ENCODE results near the gene REV3L. TPM values are rescaled to one million over a fixed set of nuclear protein-coding genes. Genes with fewer than 3 reads are reported as not detected.

REV3L gene
- total and polyA plus RNA-seq, 4 donors, result 8.8 to 91.4 (median 19.8) TPM

GRCh38 chr6:111523484-111524167 lies 40.6 kb upstream of the REV3L start:
- no peaks in the 10 kb centered on the region for H3K9me3 ChIP-seq (ENCODE audit: control insufficient read depth in 4 of 4, insufficient read depth in 3 of 4, low read length in 3 of 4)
- DNase-seq (no peak), ATAC-seq (ENCODE audit: insufficient read depth, low FRiP score) (no peak)
- no peak overlapping the region for H3K27ac ChIP-seq (ENCODE audit: low read depth in 1 of 2, low read length in 1 of 2)
- no peaks in the 10 kb centered on the region for H3K27me3 ChIP-seq (ENCODE audit: control insufficient read depth in 3 of 3, insufficient read depth in 3 of 3, low read length in 2 of 3)
- H3K9ac ChIP-seq (ENCODE audit: insufficient read depth in 1 of 2, low read length in 2 of 2), result no peak overlapping the region
- no peak for TF ChIP-seq CTCF (IDR thresholded peaks at IDR 0.05; ENCODE audit: control extremely low read depth, extremely low read depth)
- 84% methylated on average over 2 of the region's 2 CpGs for WGBS, 2 donors
- peaks cover 0 to 12% (median 6%) of the 10 kb centered on the region in 5 donors for H3K4me1 ChIP-seq (ENCODE audit: control insufficient read depth in 5 of 5, insufficient read depth in 5 of 5, low read length in 5 of 5)
- H3K4me3 ChIP-seq, result no peak overlapping the region
- peaks cover 0 to 3% (median 0%) of the 10 kb centered on the region in 4 donors for H3K36me3 ChIP-seq (ENCODE audit: control insufficient read depth in 4 of 4, insufficient read depth in 4 of 4, low read length in 4 of 4)

- no peak overlapping the region for H3K4me3 ChIP-seq
- peaks cover 0 to 3% (median 0%) of the 10 kb centered on the region in 4 donors for H3K36me3 ChIP-seq (ENCODE audit: control insufficient read depth in 4 of 4, insufficient read depth in 4 of 4, low read length in 4 of 4)
- 49 to 67% methylated on average over 4 of the region's 4 CpGs for WGBS, 2 donors
- no peak overlapping the region for H3K27ac ChIP-seq (ENCODE audit: low read depth in 1 of 2, low read length in 1 of 2)
- H3K4me1 ChIP-seq (ENCODE audit: control insufficient read depth in 5 of 5, insufficient read depth in 5 of 5, low read length in 5 of 5), result peaks cover 0 to 12% (median 6%) of the 10 kb centered on the region in 5 donors
- no peaks in the 10 kb centered on the region for H3K27me3 ChIP-seq (ENCODE audit: control insufficient read depth in 3 of 3, insufficient read depth in 3 of 3, low read length in 2 of 3)
- DNase-seq, result no peak
- TF ChIP-seq CTCF (IDR thresholded peaks at IDR 0.05; ENCODE audit: control extremely low read depth, extremely low read depth), result no peak
- H3K9me3 ChIP-seq (ENCODE audit: control insufficient read depth in 4 of 4, insufficient read depth in 3 of 4, low read length in 3 of 4), result no peaks in the 10 kb centered on the region
- H3K9ac ChIP-seq (ENCODE audit: insufficient read depth in 1 of 2, low read length in 2 of 2), result no peak overlapping the region
- no peak for ATAC-seq (ENCODE audit: insufficient read depth, low FRiP score)
Observed at GRCh38 chr6:111522393-111523020, 39.5 kb upstream of the REV3L start.

DNA sequence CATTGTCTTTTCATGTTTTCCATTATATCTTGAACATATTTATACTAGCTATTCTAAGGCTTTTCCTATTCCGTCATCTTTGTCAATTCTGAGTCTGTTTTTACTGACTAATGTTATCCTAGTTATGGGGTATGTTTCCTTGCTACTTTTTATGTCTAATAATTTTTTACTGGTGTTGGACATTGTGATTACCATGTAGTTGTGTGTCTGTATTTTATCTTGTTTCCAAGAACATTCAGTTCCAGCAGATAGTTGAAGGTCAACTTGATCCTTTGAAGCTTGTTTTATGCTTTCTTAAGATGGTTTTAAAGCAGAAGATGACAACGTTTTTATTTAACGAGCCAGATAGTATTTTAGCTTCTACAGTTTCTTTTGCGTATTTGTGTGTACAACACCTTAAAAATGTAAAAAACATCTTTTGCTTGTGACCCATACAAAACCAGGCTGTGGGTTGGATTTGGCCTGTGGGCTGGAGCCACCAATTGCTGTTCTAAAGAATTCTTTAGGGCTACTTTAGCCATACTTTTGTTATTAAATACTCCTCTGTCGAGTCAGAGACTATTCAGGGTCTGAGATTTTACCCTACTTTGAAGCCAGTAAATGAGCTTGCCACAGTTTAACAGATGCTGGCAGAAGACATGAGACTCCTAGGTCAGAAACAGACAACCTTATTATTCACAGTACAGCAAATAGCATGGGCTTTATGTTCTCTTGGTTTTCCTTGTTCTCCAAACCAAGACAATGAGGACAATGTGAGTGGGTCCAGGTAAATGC lies 38.7 kb upstream of the REV3L start:
- H3K9me3 ChIP-seq (ENCODE audit: control insufficient read depth in 4 of 4, insufficient read depth in 3 of 4, low read length in 3 of 4), result no peaks in the 10 kb centered on the region
- 94 to 95% methylated on average over 5 of the region's 5 CpGs for WGBS, 2 donors
- peaks cover 0 to 12% (median 6%) of the 10 kb centered on the region in 5 donors for H3K4me1 ChIP-seq (ENCODE audit: control insufficient read depth in 5 of 5, insufficient read depth in 5 of 5, low read length in 5 of 5)
- peaks cover 0 to 3% (median 0%) of the 10 kb centered on the region in 4 donors for H3K36me3 ChIP-seq (ENCODE audit: control insufficient read depth in 4 of 4, insufficient read depth in 4 of 4, low read length in 4 of 4)
- DNase-seq (no peak), ATAC-seq (ENCODE audit: insufficient read depth, low FRiP score) (no peak)
- H3K27ac ChIP-seq (ENCODE audit: low read depth in 1 of 2, low read length in 1 of 2), result peak overlapping the region in 1 of 2 donors; percentile 9
- H3K4me3 ChIP-seq, result no peak overlapping the region
- H3K9ac ChIP-seq (ENCODE audit: insufficient read depth in 1 of 2, low read length in 2 of 2), result no peak overlapping the region
- TF ChIP-seq CTCF (IDR thresholded peaks at IDR 0.05; ENCODE audit: control extremely low read depth, extremely low read depth), result no peak
- H3K27me3 ChIP-seq (ENCODE audit: control insufficient read depth in 3 of 3, insufficient read depth in 3 of 3, low read length in 2 of 3), result no peaks in the 10 kb centered on the region

All from lung (tissue), 12 donors.